BJ (cell line): ENCODE measurements around the gene MED25. TPM values are rescaled to one million over a fixed set of nuclear protein-coding genes. Genes with fewer than 3 reads are reported as not detected.
"Not testable (repeated sequence)": the region's sequence is repeated elsewhere in the genome, so short reads cannot be mapped to it uniquely, and the experiment has no call there.

Experiments
- CTCF ChIA-PET: fragments of 350-600 bp; formaldehyde crosslinking; extraction: SDS; loops from one replicate; lab custom pipeline; 2021; ENCODE audit warnings: antibody characterized with exemption, inconsistent platforms; lab: Yijun Ruan, JAX
- POLR2A ChIA-PET: fragments of 300-600 bp; sonication (Branson Sonifier 250); formaldehyde crosslinking; extraction: SDS; loops from one replicate; lab custom pipeline; 2021; ENCODE audit warnings: antibody characterized with exemption; lab: Charles Lee
- DNase-seq: peaks from one replicate; pipeline ENCODE4 v3.0.0-alpha.2; 2011; ENCODE audit warnings: low read depth
- H3K27me3 ChIP-seq: 2 replicates; pipeline ENCODE4 v1.6.0; 2011; ENCODE audit warnings: low read length; ENCODE audit not compliant: control insufficient read depth, insufficient read depth
- H3K36me3 ChIP-seq: 2 replicates; pipeline ENCODE4 v1.5.1; 2011; ENCODE audit warnings: low read length; ENCODE audit not compliant: control insufficient read depth, insufficient read depth
- H3K4me3 ChIP-seq: 2 replicates; pipeline ENCODE4 v1.5.1; 2011; ENCODE audit warnings: low read depth, mild to moderate bottlenecking, control low read depth, low read length
- CTCF ChIP-seq: IDR thresholded peaks from 2 replicates; pipeline ENCODE4 v1.5.1; 2011; ENCODE audit warnings: low read depth, mild to moderate bottlenecking, control low read depth, inconsistent platforms, low read length, moderate library complexity; ENCODE audit not compliant: insufficient read depth
- polyA plus RNA-seq: library from polyadenylated mRNA; depleted of rRNA; stranded (reverse); fragments of >200 nt; gene quantifications from 2 replicates; pipeline ENCODE4 v1.2.3, GENCODE V29; 2011

The MED25 gene
- polyA plus RNA-seq, 1 experiment, result 27.7 TPM

DNA sequence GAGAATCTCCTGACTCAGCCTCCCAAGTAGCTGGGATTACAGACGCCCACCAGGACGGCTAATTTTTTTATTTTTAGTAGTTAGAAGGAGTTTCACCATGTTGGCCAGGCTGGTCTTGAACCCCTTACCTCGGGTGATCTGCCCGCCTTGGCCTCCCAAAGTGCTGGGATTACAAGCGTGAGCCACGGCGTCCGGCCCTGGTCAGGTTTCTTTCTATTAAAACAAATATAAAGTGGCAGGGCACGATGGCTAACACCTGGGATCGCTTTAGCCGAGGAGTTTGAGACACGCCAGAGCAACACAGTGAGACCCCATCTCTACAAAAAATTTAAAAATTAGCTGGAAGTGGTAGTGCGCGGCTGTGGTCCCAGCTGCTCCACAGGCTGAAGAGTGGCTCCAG is 1.5 kb upstream of the MED25 start:
- Histone ChIP-seq H3K36me3 (peaks cover 4% of the 10 kb centered on the region), H3K4me3 (no peak overlapping the region), H3K27me3 (no peaks in the 10 kb centered on the region)
- ChIA-PET CTCF (no interaction called here), POLR2A (no interaction called here)
- no peak for DNase-seq
- no peak for TF ChIP-seq CTCF

GRCh38 chr19:49818649-49819370 is 721 bp downstream of the MED25 start:
- no peak for TF ChIP-seq CTCF
- CTCF ChIA-PET, result interaction anchor here (0.7 to 1.2 kb wide), 2 partner anchors 101 to 420 kb away, joined by 3 to 5 read pairs; no protein-coding TSS in a partner anchor
- Histone ChIP-seq H3K36me3 (peaks cover 8% of the 10 kb centered on the region), H3K4me3 (peak overlapping the region; percentile 58), H3K27me3 (no peaks in the 10 kb centered on the region)
- no peak for DNase-seq
- POLR2A ChIA-PET, result no interaction called here

- DNase-seq, CTCF ChIA-PET, H3K36me3 ChIP-seq, H3K27me3 ChIP-seq, POLR2A ChIA-PET: not testable (repeated sequence)
- peak overlapping the region; percentile 58 for H3K4me3 ChIP-seq
These were observed 1.5 kb downstream of the MED25 start for GRCh38 chr19:49819452-49820115.

- POLR2A ChIA-PET, result no interaction called here
- no peak for DNase-seq
- CTCF ChIA-PET, result no interaction called here
These were observed 2.0 kb downstream of the MED25 start for GRCh38 chr19:49820125-49820524.

GRCh38 chr19:49823472-49823871 is 5.4 kb downstream of the MED25 start:
- no peak for DNase-seq

More at GRCh38 chr19:49820125-49820524, 2.0 kb downstream of the MED25 start:
- H3K4me3 ChIP-seq, result no peak overlapping the region
- H3K36me3 ChIP-seq, result peaks cover 10% of the 10 kb centered on the region
- no peaks in the 10 kb centered on the region for H3K27me3 ChIP-seq
- TF ChIP-seq CTCF, result no peak

More at GRCh38 chr19:49823472-49823871, 5.4 kb downstream of the MED25 start:
- no peak for TF ChIP-seq CTCF
- no peaks in the 10 kb centered on the region for H3K27me3 ChIP-seq
- no peak overlapping the region for H3K4me3 ChIP-seq
- POLR2A ChIA-PET, result no interaction called here
- CTCF ChIA-PET, result interaction anchor here (0.6 to 0.7 kb wide), 2 partner anchors 26 to 963 kb away, joined by 3 read pairs; no protein-coding TSS in a partner anchor
- H3K36me3 ChIP-seq, result peaks cover 16% of the 10 kb centered on the region
